CD4-positive, alpha-beta T cell treated with Interleukin-21 for 1 hour (primary cell): Measurements from ENCODE around the gene PATL2.
"Not testable (repeated sequence)": the region's sequence is repeated elsewhere in the genome, so short reads cannot be mapped to it uniquely, and the experiment has no call there.

Source experiments
- DNase-seq: peaks from one replicate; pipeline ENCODE4 v3.0.0-alpha.2; 2020

Gene PATL2

DNA sequence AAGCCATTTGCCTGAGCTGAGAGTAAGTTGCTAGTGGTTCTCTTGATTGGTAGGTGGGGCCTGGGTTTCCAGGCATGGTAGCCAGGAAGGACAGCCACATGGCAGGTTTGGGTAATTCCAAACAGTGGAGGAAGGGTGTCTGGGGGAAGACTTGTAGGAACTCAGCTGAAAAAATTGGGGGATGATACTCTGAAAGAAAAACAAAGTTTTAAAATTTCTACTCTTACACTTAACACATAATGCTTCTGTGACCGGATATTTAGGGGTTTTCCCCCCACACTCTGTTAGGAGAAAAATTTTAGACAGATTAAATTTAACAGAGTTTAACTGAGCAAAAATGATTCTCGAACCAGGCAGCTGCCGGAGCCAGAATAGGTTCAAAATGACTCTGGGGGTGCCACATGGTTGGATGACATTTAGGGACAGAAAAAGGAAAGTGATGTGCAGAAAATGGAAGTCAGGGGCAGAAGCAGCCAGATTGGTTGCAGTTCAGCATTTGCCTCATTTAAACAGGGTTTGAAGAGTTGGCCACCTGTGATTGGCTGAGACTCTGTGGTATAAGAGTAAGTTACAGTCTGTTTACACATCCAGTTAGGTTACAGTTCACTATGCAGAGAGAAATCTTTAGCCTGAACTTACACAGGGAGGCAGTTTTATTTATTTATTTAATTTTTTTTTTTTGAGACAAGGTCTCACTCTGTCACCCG, 8.3 kb upstream of the PATL2 start:
- peak; percentile 85 for DNase-seq

- DNase-seq: no peak
Measured at GRCh38 chr15:44718927-44719292, 7.8 kb upstream of the PATL2 start.

DNA sequence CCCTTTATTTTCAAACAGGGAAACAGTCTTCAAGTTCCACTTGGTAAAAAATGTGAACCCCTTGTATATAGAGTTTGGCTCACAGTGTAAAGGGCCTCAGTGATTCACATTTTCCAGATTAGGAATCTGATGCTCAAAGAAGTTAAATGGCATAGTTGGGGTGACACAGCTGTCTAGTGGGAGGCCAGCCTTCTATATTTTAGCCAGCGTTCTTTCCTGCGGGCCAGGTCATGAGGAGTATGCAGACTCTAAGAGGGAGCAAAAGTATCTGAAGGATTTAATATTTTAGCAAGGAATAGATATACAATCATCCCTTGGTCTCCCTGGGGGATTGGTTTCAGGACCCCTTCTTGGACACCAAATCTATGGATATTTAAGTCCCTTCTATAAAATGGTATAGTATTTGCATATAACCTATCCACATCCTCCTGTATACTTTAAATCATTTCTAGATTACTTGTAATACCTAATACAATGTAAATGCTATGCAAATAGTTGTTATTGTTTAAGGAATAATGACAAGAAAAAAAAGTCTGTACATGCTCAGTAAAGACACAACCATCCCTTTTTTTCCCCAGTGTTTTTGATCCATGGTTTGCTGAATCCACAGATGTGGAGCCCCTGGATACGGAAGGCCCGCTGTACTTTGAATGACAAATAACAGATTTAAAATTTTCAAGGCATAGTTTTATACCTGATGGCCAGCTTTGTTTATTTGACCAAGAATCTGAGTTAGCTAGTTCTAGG, 7.2 kb upstream of the PATL2 start:
- no peak for DNase-seq

- DNase-seq: peak; percentile 33
Measured at GRCh38 chr15:44716983-44717602, 6.0 kb upstream of the PATL2 start.

- DNase-seq: peak; percentile 37
Measured at GRCh38 chr15:44715797-44716334, 4.7 kb upstream of the PATL2 start.

- DNase-seq: peak; percentile 57
Measured at GRCh38 chr15:44715142-44715796, 4.1 kb upstream of the PATL2 start.

- peak; percentile 67 for DNase-seq
Measured at GRCh38 chr15:44713006-44713966, 2.2 kb upstream of the PATL2 start.

DNA sequence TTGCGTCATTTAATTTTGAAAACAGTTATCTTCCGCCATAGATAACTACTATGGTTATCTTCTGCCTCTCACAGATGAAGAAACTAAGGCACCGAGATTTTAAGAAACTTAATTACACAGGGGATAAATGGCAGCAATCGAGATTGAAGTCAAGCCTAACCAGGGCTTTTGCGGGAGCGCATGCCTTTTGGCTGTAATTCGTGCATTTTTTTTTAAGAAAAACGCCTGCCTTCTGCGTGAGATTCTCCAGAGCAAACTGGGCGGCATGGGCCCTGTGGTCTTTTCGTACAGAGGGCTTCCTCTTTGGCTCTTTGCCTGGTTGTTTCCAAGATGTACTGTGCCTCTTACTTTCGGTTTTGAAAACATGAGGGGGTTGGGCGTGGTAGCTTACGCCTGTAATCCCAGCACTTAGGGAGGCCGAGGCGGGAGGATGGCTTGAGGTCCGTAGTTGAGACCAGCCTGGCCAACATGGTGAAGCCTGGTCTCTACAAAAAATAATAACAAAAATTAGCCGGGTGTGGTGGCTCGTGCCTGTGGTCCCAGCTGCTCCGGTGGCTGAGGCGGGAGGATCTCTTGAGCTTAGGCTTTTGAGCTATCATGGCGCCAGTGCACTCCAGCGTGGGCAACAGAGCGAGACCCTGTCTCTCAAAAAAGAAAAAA, 1.4 kb upstream of the PATL2 start:
- DNase-seq: peak; percentile 85

- DNase-seq: peak; percentile 77
Measured at GRCh38 chr15:44711743-44712345, 721 bp upstream of the PATL2 start.

DNA sequence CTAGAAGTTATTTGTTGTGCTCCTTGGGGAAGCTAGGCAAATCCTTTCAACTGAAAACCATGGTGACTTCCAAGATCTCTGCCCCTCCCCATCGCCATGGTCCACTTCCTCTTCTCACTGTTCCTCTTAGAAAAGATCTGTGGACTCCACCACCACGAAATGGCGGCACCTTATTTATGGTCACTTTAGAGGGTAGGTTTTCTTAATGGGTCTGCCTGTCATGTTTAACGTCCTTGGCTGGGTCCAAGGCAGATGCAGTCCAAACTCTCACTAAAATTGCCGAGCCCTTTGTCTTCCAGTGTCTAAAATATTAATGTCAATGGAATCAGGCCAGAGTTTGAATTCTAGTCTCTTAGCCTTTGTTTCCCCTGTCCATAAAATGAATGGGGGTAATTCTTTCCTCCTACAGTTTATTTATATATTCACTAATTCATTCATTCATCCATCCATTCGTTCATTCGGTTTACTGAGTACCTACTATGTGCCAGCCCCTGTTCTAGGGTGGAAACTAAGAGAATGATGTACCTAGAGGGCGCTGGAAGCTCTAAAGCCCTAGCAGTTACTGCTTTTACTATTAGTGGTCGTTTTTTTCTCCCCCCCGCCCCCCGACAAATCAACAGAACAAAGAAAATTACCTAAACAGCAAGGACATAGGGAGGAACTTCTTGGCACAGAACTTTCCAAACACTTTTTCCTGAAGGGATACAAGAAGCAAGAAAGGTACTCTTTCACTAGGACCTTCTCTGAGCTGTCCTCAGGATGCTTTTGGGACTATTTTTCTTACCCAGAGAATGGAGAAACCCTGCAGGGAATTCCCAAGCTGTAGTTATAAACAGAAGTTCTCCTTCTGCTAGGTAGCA, 657 bp downstream of the PATL2 start:
- DNase-seq: peak; percentile 80

DNA sequence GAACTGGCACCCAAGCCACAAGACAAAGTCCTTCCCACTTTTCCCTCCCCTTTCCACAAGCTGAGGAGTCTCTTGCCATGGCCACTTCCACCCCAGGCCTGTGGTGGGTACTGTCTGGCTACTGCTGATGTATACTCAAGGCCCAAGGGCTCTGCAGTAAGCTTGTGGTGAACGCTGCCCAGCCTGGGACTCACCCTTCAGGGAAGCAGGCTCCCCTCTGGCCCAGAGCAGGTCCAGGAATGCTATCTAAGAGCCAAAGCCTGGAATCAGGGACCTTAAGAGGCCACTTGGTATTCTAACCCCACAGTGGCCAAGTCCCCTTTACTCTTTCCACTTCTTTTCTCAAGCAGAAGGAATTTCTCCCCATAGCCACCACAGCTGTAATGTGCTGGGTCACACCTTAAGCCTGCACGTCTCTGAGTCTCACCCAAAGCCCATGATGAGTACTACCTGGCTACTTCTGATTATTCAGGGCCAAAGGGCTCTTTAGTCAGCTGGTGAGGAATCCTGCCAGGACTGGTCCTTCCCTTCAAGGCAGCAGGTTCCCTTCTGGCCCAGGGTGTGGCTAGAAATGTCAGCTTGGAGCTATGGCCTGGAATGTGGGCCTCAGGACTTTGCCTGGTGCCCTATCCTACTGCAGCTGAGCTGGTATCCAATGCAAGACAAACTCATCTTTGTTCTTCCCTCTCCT, 4.0 kb downstream of the PATL2 start:
- no peak for DNase-seq

- no peak for DNase-seq
Measured at GRCh38 chr15:44706401-44706800, 4.7 kb downstream of the PATL2 start.

GRCh38 chr15:44705986-44706385, 5.1 kb downstream of the PATL2 start:
- DNase-seq: no peak

DNA sequence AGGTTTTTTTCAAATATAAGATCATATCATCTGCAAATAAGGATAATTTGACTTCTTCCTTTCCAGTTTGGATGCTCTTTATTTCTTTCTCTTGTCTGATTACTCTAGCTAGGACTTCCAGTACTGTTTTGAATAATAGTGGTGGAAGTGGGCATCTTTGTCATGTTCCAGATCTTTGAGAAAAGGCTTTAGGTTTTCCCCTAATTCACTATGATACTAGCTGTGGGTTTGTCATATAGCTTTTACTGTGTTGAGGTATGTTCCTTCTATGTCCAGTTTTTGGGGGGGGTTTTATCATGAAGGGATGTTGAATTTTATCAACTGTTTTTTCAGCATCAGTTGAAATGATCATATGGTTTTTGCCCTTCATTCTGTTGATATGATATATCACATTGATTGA, 10.4 kb downstream of the PATL2 start:
- DNase-seq: not testable (repeated sequence)

GRCh38 chr15:44698641-44699040, 12.5 kb downstream of the PATL2 start:
- no peak for DNase-seq

- no peak for DNase-seq
Measured at GRCh38 chr15:44697014-44697413, 14.1 kb downstream of the PATL2 start.

GRCh38 chr15:44695294-44695693, 15.8 kb downstream of the PATL2 start:
- DNase-seq: no peak

GRCh38 chr15:44694416-44694815, 16.7 kb downstream of the PATL2 start:
- no peak for DNase-seq

- no peak for DNase-seq
Measured at GRCh38 chr15:44692659-44693058, 18.5 kb downstream of the PATL2 start.
